ENCODE results near the gene CRK. TPM values are rescaled to one million over a fixed set of nuclear protein-coding genes. Genes with fewer than 3 reads are reported as not detected.
"Not testable (repeated sequence)": the region's sequence is repeated elsewhere in the genome, so short reads cannot be mapped to it uniquely, and the experiment has no call there.

The CRK gene
- total RNA-seq, 1 experiment from 2014 or later: 99.7 TPM

DNA sequence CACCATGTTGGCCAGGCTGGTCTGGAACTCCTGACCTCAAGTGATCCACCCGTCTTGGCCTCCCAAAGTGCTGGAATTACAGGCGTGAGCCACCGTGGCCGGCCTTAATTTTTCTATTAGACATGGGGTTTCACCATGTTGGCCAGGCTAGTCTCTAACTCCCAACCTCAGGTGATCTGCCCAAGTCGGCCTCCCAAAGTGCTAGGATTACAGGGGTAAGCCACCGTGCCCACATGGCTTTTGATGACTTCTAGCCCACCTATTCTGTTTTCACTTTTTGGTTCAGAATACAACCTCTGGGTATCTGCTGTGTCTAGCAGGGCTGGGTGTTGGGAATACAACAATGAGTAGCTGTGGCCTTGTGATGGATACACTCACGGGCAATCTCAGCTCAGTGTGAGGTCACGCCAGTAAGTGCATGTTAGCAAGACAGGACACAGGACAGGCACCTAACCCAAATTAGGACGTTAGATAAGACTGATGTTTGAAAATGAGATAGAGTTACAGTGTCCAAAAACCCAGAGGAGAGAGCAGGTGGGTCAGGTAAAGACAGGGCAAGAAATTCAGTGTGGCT is 41.9 kb downstream of the CRK start:
- Histone ChIP-seq H3K4me1 (replicated peaks) (peaks cover 8% of the 10 kb centered on the region; the same call in 1 of the 2 replicates), H3K9me3 (replicated peaks) (peaks cover 4% of the 10 kb centered on the region; the same call in 1 of the 2 replicates), H3K27me3 (replicated peaks) (no peaks in the 10 kb centered on the region), H3K4me3 (no peak overlapping the region), H3K27ac (no peak overlapping the region), H3K36me3 (peaks cover 15% of the 10 kb centered on the region)
- DNase-seq (ENCODE audit: low read depth in 1 of 2, low spot score in 2 of 2): no peak

- Histone ChIP-seq H3K9me3 (replicated peaks) (peaks cover 4% of the 10 kb centered on the region; the same call in 1 of the 2 replicates), H3K4me3 (no peak overlapping the region), H3K27ac (no peak overlapping the region), H3K27me3 (replicated peaks) (no peaks in the 10 kb centered on the region), H3K36me3 (peaks cover 12% of the 10 kb centered on the region), H3K4me1 (replicated peaks) (peaks cover 8% of the 10 kb centered on the region; the same call in 1 of the 2 replicates)
- peak; percentile 50 to 67 for DNase-seq (ENCODE audit: low read depth in 1 of 2, low spot score in 2 of 2)
These were observed 42.7 kb downstream of the CRK start for GRCh38 chr17:1413281-1413791.

DNA sequence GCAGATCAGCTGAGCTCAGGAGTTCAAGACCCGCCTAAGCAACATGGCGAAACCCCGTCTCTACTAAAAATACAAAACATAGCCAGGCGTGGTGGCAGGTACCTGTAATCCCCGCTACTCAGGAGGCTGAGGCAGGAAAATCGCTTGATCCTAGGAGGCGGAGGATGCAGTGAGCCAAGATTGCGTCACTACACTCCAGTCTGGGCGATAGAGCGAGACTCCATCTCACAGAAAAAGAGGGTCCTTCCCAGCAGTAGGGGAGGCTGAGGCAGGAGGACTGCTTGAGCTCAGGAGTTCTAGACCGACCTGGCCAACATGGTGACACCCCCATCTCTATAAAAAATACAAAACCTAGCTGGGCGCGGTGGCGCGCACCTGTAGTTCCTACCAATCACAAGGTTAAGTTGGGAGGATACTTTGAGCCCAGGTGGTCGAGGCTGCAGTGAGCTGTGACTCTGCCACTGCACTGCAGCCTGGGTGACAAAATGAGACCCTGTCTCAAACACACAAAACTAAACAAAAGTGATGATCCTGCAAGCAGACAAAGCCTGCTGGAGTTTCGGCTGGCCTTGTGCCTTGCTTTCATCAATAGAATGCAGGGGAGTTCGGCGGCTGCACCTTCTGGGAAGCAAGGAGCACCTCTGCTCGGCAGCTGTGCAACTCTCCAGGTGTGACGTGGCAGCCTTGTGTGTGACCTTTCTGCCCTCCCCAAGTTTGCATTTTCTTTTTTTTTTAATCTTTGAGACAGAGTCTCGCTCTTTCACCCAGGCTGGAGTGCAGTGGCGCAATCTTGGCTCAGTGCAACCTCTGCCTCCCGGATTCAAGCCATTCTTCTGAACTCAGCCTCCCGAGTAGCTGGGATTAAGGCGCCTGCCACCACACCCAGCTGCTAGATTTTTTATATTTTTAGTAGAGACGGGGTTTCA is 43.6 kb downstream of the CRK start:
- Histone ChIP-seq H3K4me1 (replicated peaks) (peaks cover 8% of the 10 kb centered on the region; the same call in 1 of the 2 replicates), H3K36me3 (peaks cover 7% of the 10 kb centered on the region; the same call in 1 of the 2 replicates), H3K27me3 (replicated peaks) (no peaks in the 10 kb centered on the region), H3K27ac (no peak overlapping the region), H3K9me3 (replicated peaks) (peaks cover 4% of the 10 kb centered on the region; the same call in 1 of the 2 replicates), H3K4me3 (no peak overlapping the region)
- DNase-seq (ENCODE audit: low read depth in 1 of 2, low spot score in 2 of 2): no peak

- Histone ChIP-seq H3K27ac (no peak overlapping the region), H3K27me3 (replicated peaks) (no peaks in the 10 kb centered on the region), H3K9me3 (replicated peaks) (no peaks in the 10 kb centered on the region), H3K4me1 (replicated peaks) (peaks cover 18% of the 10 kb centered on the region), H3K36me3 (peaks cover 22% of the 10 kb centered on the region), H3K4me3 (no peak overlapping the region)
- DNase-seq (ENCODE audit: low read depth in 1 of 2, low spot score in 2 of 2): no peak
These were observed 53.8 kb downstream of the CRK start for GRCh38 chr17:1402262-1402586.

- Histone ChIP-seq H3K4me3 (peak within 1 kb of the TSS; percentile 90), H3K36me3 (peaks cover 43% of the 10 kb centered on the region), H3K9me3 (replicated peaks) (no peaks in the 10 kb centered on the region), H3K27ac (peak within 1 kb of the TSS; percentile 96), H3K4me1 (replicated peaks) (peaks cover 20% of the 10 kb centered on the region), H3K27me3 (replicated peaks) (no peaks in the 10 kb centered on the region)
- DNase-seq (ENCODE audit: low read depth in 1 of 2, low spot score in 2 of 2): peak; percentile 96 to 97
These were observed 56.1 kb downstream of the CRK start, which contains the start of gene YWHAE for GRCh38 chr17:1399679-1400512. Gene YWHAE (minus strand): TSS chr17:1400222. CDS start chr17:1400110, 112 bp downstream.

- no peaks in the 10 kb centered on the region for H3K27me3 ChIP-seq (replicated peaks)
- H3K36me3 ChIP-seq: peaks cover 47% of the 10 kb centered on the region
- H3K4me3 ChIP-seq: peak overlapping the region; percentile 90
- H3K4me1 ChIP-seq (replicated peaks): peaks cover 20% of the 10 kb centered on the region
- peak overlapping the region; percentile 96 for H3K27ac ChIP-seq
- peak in 1 of 2 experiments; percentile 47 for DNase-seq (ENCODE audit: low read depth in 1 of 2, low spot score in 2 of 2)
- no peaks in the 10 kb centered on the region for H3K9me3 ChIP-seq (replicated peaks)
These were observed 56.9 kb downstream of the CRK start for GRCh38 chr17:1398931-1399678.

DNA sequence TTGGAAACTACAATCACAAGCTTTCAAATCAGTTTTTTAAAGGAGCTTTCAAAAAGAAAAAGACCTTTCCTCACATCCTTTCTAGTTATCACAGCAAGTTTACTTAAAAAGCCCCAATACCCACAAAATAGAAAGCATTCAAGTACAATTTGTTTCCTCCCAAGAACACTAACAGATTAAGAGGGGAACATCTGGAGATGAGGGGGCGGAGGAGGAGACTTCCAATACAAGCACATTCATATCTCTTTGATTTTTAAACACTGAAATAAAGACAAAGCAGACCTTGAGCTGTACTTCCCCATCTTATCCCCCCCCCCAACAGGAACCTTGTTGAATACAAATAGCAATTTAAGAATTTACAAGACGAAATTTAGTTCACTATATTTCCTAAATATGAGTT is 58.0 kb downstream of the CRK start:
- Histone ChIP-seq H3K4me1 (replicated peaks) (peaks cover 20% of the 10 kb centered on the region), H3K9me3 (replicated peaks) (no peaks in the 10 kb centered on the region), H3K36me3 (peaks cover 56% of the 10 kb centered on the region), H3K27ac (no peak overlapping the region), H3K4me3 (peak overlapping the region; percentile 90), H3K27me3 (replicated peaks) (no peaks in the 10 kb centered on the region)
- DNase-seq (ENCODE audit: low read depth in 1 of 2, low spot score in 2 of 2): no peak

GRCh38 chr17:1395876-1396665 is 60.0 kb downstream of the CRK start:
- not testable (repeated sequence) for H3K9me3 ChIP-seq (replicated peaks); H3K4me3 ChIP-seq; H3K27me3 ChIP-seq (replicated peaks); DNase-seq (ENCODE audit: low read depth in 1 of 2, low spot score in 2 of 2); H3K27ac ChIP-seq
- Histone ChIP-seq H3K4me1 (replicated peaks) (peaks cover 26% of the 10 kb centered on the region), H3K36me3 (peaks cover 67% of the 10 kb centered on the region)

DNA sequence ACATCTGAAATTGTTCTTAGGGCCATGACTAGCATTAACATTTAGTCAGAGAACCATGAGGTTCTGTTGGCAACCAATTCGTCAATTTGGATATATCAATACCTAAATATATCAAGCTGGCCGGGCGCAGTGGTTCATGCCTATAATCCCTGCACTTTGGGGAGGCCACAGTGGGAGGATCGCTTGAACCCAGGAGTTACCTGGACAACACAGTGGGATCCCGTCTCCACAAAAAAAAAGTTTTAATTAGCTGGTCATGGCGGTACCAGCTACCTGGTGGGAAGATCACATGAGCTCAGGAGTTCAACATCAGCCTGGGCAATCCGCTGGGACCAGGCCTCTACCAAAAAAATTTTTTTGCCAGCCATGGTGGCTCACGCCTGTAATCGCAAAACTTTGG is 64.5 kb downstream of the CRK start:
- Histone ChIP-seq H3K27ac (no peak overlapping the region), H3K36me3 (peaks cover 51% of the 10 kb centered on the region), H3K4me1 (replicated peaks) (peaks cover 6% of the 10 kb centered on the region), H3K27me3 (replicated peaks) (no peaks in the 10 kb centered on the region), H3K4me3 (no peak overlapping the region), H3K9me3 (replicated peaks) (no peaks in the 10 kb centered on the region)
- no peak for DNase-seq (ENCODE audit: low read depth in 1 of 2, low spot score in 2 of 2)

DNA sequence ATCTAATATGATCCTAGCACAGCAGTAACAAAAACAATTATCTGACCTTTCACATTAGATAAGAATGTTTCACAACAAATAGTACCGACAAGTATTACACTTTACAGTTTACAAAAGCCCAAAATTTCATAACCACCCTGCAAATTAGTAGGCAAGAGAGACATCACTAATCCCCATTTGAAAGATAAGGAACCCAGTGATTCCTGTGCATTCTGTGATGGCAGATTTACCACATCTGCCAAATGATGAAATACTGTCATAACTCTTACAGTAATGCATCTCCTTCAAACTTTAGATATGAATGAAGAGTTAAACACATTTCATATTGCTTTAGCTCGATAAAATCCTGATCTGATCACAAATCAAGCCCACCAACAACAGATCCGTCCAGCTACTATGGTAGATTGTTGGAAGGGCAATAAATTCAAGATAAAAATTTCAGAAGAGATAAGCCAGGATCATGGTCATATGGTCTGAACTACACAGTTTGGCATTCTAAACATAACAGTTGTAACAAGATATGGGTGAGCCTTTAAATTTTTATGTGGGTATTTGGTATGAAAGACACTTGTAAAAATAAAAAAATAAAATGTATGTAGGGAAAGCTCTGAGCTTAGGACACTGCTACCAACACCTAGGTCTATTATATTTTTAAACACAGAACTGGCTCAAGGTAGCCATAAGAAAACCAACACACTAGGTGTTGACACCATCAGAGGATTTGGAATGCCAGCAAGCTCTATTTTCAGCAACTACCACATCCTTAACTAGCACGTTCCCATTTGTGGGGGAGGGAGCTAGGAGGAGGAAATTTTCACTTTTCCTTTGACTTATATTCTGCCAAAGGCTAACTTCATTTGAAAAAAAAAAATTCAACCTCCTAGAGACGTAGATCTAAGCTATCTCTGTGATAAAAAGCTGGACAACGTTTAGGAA is 65.3 kb downstream of the CRK start:
- Histone ChIP-seq H3K36me3 (peaks cover 49% of the 10 kb centered on the region), H3K27ac (no peak overlapping the region), H3K4me3 (no peak overlapping the region), H3K27me3 (replicated peaks) (no peaks in the 10 kb centered on the region), H3K4me1 (replicated peaks) (peaks cover 6% of the 10 kb centered on the region), H3K9me3 (replicated peaks) (no peaks in the 10 kb centered on the region)
- DNase-seq (ENCODE audit: low read depth in 1 of 2, low spot score in 2 of 2): no peak

DNA sequence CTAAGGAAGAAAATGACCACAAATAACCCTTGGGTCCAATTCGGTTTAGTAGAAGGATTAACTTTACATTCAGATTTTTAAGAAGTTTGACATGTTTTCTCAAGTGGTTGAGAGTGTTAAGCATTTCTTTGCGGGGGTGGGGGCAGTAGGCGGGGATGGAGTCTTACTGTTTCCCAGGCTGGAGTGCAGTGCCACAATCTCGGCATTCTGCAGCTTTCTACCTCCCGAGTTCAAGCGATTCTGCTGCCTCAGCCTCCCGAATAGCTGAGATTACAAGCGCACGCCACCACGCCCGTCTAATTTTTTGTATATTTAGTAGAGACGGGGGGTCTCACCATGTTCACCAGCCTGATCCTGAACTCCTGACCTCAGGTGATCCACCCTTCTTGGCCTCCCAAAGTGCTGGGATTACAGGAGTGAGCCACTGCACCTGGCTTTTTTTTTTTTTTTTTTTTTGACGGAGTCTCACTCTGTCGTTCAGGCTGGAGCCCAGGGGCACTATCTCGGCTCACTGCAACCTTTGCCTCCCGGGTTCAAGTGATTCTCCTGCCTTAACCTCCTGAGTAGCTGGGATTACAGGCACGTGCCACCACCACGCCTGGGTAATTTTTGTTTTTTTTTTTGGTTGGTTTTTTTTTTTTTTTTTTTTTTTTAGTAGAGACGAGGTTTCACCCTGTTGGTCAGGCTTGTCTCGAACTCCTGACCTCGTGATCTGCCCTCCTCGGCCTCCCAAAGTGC is 68.4 kb downstream of the CRK start:
- H3K4me1 ChIP-seq (replicated peaks); H3K27ac ChIP-seq; DNase-seq (ENCODE audit: low read depth in 1 of 2, low spot score in 2 of 2): not testable (repeated sequence)

More for the DNA sequence above, 68.4 kb downstream of the CRK start:
- not testable (repeated sequence) for H3K4me3 ChIP-seq; H3K27me3 ChIP-seq (replicated peaks); H3K9me3 ChIP-seq (replicated peaks)
- peaks cover 47% of the 10 kb centered on the region for H3K36me3 ChIP-seq

Measured in SJSA1 (cell line).